ENCODE measurements around the gene CYP19A1. TPM values are rescaled to one million over a fixed set of nuclear protein-coding genes. Genes with fewer than 3 reads are reported as not detected.

Gene CYP19A1
- total and polyA plus RNA-seq, 2 of the 8 experiments (the other 6 are each of a cell fraction or from before 2014, with no cell fraction given): not detected

DNA sequence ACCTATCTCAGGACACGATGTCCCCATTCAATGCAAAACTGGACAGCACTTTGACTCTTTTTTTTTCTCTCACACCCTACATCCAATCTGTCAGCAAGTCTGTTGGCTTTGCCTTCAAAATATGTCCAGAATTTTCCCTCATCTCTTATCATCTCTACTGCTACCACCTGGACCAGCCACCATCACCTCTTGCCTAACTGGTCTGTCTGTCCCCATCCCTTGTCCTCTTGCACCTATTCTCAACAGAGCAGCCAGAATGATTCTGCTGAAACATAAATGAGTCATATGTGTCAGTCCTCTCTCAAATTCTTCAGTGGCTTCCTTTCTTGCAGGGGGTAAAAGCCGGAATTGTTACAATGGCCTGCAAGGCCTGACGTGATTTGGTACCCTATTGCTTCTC, 105.8 kb downstream of the CYP19A1 start (continued):
- TF ChIP-seq E2F6 (IDR thresholded peaks at IDR 0.05) (no peak), EGR1 (IDR thresholded peaks at IDR 0.05; ENCODE audit: borderline replicate concordance, low read depth, low read length) (no peak)
